Upper lobe of right lung (tissue), 1 donor: Measurements from ENCODE around the gene RPP14. TPM values are rescaled to one million over a fixed set of nuclear protein-coding genes. Genes with fewer than 3 reads are reported as not detected.

Source experiments
- ATAC-seq: fragments of 200-7000 bp; cut with Tn5 transposase; one replicate; pipeline ENCODE4 v1.9.1; 2020; ENCODE audit warnings: mild to moderate bottlenecking, moderate library complexity
- DNase-seq: peaks from one replicate; pipeline ENCODE4 v3.0.0-alpha.2; 2020
- H3K27ac ChIP-seq: fragments of 200-600 bp; one replicate; pipeline ENCODE4 v1.8.0; 2022
- H3K27me3 ChIP-seq: fragments of 200-600 bp; one replicate; pipeline ENCODE4 v1.8.0; 2022; ENCODE audit warnings: mild to moderate bottlenecking
- H3K36me3 ChIP-seq: fragments of 200-600 bp; one replicate; pipeline ENCODE4 v1.8.0; 2022
- H3K4me1 ChIP-seq: fragments of 200-600 bp; one replicate; pipeline ENCODE4 v1.8.0; 2022
- H3K4me3 ChIP-seq: fragments of 200-600 bp; one replicate; pipeline ENCODE4 v1.8.0; 2022; ENCODE audit warnings: mild to moderate bottlenecking
- H3K9me3 ChIP-seq: fragments of 200-600 bp; one replicate; pipeline ENCODE4 v1.8.0; 2022
- intact Hi-C: fragments of 100-400 bp; cut with DNase I; formaldehyde crosslinking; loops from one replicate; pipeline ENCODE4 v1.11.0; 2022
- long read RNA-seq: library from polyadenylated mRNA; unstranded; transcript quantifications from one replicate; pipeline ENCODE4 v2.0.0, GENCODE V29; 2021
- total RNA-seq: library from RNA; stranded (reverse); fragmentation: NEBNext Ultra II Directional; extraction: Animal tissue kit (Norgen Biotek cat#: 25700); gene quantifications from one replicate; pipeline ENCODE4 v1.2.1, GENCODE V29; 2021
- TF ChIP-seq, protein P1 (sequence below): fragments of 200-600 bp; IDR thresholded peaks from one replicate; pipeline ENCODE4 v1.8.0; 2022; ENCODE audit warnings: antibody characterized with exemption
- donor health status: DM: no; HTN: yes; CAD: no; lungs with severe emphysema.

The RPP14 gene
- total RNA-seq: 13.6 TPM
- long read RNA-seq, full-length matches to known transcripts: 11 of 13 reads
- long read RNA-seq, partial matches to known transcripts: 0 of 13 reads
- long read RNA-seq, other reads (novel, unspliced or antisense): 2 of 13 reads

DNA sequence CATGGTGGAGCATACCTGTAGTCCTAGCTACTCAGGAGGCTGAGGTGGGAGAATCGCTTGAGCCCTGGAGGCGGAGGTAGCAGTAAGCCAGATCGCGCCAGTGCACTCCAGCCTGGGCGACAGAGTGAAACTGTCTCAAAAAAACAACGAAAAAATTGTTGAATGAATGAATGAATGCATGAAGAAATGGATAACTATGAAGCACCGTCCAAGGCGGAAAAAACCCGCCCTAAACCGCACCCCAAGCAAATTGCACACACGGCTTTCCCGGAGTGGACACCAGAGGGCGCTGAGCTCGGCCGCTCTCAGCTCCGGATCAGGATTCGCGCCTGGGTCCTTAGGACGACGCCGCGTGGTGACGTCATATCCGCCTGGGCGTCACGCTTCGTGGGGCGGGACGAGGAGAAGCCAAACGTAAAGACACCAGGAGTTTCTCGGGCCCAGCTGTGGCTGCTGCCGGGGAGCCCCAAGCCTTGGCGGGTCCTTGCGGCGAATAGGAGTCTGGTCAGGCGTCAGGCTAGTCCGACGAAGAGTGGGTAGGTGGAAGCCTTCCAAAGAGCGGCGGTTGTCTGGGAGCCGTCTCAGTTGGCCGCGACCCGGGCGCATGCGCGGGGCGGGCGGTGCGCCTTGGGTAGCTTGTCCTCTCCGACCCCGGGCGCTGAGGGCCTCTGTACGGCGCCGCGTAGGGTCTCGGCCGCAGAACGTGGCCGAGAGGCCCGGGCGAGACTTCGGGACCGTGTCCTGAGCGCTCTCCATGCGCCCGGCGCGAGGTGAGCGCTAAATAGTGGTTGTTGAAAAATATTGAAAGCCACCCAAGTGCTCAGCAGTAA lies at the start of gene RPP14, which contains the start of gene HTD2:
TSS of gene RPP14 (plus strand) at position 364 of the 830 bp plus-strand sequence. CDS start 4,085 bp downstream, outside the sequence.
TSS of gene HTD2 (plus strand) at position 639 of the 830 bp plus-strand sequence. CDS start 11,094 bp downstream, outside the sequence.
- H3K9me3 ChIP-seq: no peaks in the 10 kb centered on the region
- TF ChIP-seq, protein P1, sequence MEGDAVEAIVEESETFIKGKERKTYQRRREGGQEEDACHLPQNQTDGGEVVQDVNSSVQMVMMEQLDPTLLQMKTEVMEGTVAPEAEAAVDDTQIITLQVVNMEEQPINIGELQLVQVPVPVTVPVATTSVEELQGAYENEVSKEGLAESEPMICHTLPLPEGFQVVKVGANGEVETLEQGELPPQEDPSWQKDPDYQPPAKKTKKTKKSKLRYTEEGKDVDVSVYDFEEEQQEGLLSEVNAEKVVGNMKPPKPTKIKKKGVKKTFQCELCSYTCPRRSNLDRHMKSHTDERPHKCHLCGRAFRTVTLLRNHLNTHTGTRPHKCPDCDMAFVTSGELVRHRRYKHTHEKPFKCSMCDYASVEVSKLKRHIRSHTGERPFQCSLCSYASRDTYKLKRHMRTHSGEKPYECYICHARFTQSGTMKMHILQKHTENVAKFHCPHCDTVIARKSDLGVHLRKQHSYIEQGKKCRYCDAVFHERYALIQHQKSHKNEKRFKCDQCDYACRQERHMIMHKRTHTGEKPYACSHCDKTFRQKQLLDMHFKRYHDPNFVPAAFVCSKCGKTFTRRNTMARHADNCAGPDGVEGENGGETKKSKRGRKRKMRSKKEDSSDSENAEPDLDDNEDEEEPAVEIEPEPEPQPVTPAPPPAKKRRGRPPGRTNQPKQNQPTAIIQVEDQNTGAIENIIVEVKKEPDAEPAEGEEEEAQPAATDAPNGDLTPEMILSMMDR: peak; percentile 99
- peaks cover 14% of the 10 kb centered on the region for H3K36me3 ChIP-seq
- DNase-seq: peak; percentile 99
- intact Hi-C loops: no loop called here
- peak within 1 kb of the TSS; percentile 99 for H3K27ac ChIP-seq
- peaks cover 24% of the 10 kb centered on the region for H3K4me1 ChIP-seq
- H3K27me3 ChIP-seq: no peaks in the 10 kb centered on the region
- peak; percentile 98 for ATAC-seq
- peak within 1 kb of the TSS; percentile 80 for H3K4me3 ChIP-seq

DNA sequence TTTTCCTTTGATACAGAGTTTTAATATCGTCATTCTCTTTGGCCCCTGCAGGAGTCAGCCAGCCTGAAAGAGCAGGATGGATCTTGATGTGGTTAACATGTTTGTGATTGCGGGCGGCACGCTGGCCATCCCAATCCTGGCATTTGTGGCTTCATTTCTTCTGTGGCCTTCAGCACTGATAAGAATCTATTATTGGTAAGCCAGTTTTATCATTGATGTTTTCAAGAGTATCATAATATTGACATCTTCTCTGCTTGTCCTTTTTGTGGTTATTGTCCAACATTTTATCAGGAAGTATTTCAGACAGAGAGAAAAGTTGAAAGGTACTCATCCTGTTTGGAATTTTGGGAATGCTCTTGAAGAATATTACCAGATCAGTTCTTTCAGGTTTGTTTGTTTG lies 49.5 kb upstream of the RPP14 start:
- no peaks in the 10 kb centered on the region for H3K27me3 ChIP-seq
- TF ChIP-seq, protein P1: no peak
- H3K4me3 ChIP-seq: no peak overlapping the region
- ATAC-seq (no peak), DNase-seq (no peak)
- H3K4me1 ChIP-seq: no peaks in the 10 kb centered on the region
- no peak overlapping the region for H3K27ac ChIP-seq
- intact Hi-C loops: no loop called here
- peaks cover 20% of the 10 kb centered on the region for H3K36me3 ChIP-seq
- no peaks in the 10 kb centered on the region for H3K9me3 ChIP-seq

DNA sequence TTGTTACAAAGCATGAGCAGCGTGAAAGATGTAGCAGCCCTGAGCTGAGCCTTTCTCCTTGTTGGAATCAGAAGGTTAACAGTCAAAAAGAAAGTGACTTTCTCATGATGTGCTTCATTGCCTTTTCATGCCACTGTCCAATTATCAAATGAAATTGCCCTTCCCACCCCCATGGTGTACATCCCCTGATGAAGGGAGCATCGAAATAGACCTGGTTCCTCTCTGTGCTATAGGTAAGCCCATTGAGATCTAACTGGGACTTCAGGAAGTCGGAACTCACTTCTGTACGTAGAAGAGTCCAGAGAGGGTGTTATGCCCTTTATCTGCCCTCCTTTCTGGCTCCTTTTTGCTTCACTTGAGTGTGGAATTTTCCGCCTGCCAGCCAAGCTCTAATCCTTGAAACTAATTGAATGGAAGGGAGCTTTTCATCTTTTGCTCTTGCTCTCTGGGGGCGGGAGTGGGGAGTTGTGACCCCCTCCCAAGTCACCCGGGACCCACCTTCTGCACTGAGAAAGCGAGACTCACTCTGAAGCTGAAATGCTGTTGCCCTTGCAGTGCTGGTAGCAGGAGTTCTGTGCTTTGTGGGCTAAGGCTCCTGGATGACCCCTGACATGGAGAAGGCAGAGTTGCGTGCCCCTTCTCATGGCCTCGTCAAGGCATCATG lies 47.5 kb upstream of the RPP14 start:
- TF ChIP-seq, protein P1: no peak
- Histone ChIP-seq H3K27ac (no peak overlapping the region), H3K9me3 (no peaks in the 10 kb centered on the region), H3K4me3 (no peak overlapping the region), H3K27me3 (no peaks in the 10 kb centered on the region), H3K4me1 (no peaks in the 10 kb centered on the region), H3K36me3 (peaks cover 20% of the 10 kb centered on the region)
- DNase-seq (no peak), ATAC-seq (no peak)
- intact Hi-C loops: no loop called here

DNA sequence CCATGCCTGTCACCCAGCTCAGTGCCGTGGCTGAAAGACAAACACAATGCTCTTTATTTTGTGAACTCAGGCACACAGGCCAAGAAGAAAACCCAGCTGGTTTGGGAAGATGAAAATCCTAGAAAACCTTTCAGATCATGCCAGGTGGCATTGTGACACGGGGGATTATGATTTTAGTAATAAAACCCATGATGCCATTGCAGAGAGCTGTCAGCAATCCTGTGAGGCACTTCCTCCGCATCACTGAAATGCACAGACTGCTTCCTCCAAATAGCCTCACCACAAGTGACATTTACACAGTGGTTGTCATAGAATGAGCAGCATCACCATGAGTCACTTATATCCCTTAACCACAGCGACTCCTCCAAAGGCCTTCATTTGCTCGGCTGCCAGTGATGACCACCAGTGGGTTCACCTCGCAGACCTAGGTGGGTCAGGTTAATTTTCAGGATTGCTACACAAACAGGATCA lies 45.7 kb upstream of the RPP14 start:
- Histone ChIP-seq H3K36me3 (peaks cover 20% of the 10 kb centered on the region), H3K27ac (no peak overlapping the region), H3K4me1 (no peaks in the 10 kb centered on the region), H3K27me3 (no peaks in the 10 kb centered on the region), H3K4me3 (no peak overlapping the region), H3K9me3 (no peaks in the 10 kb centered on the region)
- TF ChIP-seq, protein P1: no peak
- no peak for DNase-seq
- ATAC-seq: peak; percentile 74
- intact Hi-C loops: no loop called here

DNA sequence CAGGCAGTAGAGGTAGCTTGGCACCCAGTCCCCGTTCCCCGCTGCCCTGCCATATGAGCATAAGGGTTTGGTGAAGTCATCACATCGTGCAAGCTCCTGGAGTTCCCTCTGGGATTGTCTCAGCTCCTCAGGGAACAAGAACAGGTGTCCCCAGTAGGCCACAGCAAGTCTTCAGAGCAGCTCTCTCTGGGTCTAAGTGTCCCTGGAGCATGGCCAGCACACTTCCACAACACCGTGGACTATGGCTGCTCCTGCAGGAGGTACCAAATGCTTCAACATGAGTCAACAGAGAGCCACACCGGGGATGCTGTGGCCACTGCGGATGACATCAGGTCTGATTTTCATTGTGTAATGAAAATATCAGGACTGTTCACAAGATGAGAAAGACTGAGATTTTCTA lies 45.3 kb upstream of the RPP14 start:
- no peak overlapping the region for H3K27ac ChIP-seq
- TF ChIP-seq, protein P1: no peak
- peaks cover 20% of the 10 kb centered on the region for H3K36me3 ChIP-seq
- intact Hi-C loops: no loop called here
- H3K4me3 ChIP-seq: no peak overlapping the region
- ATAC-seq (no peak), DNase-seq (no peak)
- no peaks in the 10 kb centered on the region for H3K9me3 ChIP-seq
- H3K27me3 ChIP-seq: no peaks in the 10 kb centered on the region
- no peaks in the 10 kb centered on the region for H3K4me1 ChIP-seq
